GM18858 (cell line): Measurements from ENCODE around the gene TBX1.

Experiments
- ATAC-seq: cut with Tn5 transposase; IDR thresholded peaks from one replicate; pipeline ENCODE4 v1.9.1; 2021; ENCODE audit not compliant: unreplicated experiment

Gene TBX1

GRCh38 chr22:19810381-19811201 lies 50.0 kb downstream of the TBX1 start:
- no peak for ATAC-seq

GRCh38 chr22:19811211-19811621 lies 50.6 kb downstream of the TBX1 start:
- ATAC-seq: no peak

- no peak for ATAC-seq
Measured at GRCh38 chr22:19811811-19812771, 51.5 kb downstream of the TBX1 start.

- ATAC-seq: no peak
Measured at GRCh38 chr22:19812910-19813309, 52.3 kb downstream of the TBX1 start.

GRCh38 chr22:19814428-19814827 lies 53.9 kb downstream of the TBX1 start:
- no peak for ATAC-seq

- no peak for ATAC-seq
Measured at GRCh38 chr22:19815093-19815822, 54.7 kb downstream of the TBX1 start.

GRCh38 chr22:19815823-19816290 lies 55.3 kb downstream of the TBX1 start:
- no peak for ATAC-seq

- no peak for ATAC-seq
Measured at GRCh38 chr22:19816372-19817119, 56.0 kb downstream of the TBX1 start.
